Effector memory CD4-positive, alpha-beta T cell (primary cell): ENCODE measurements around the gene U2AF2.

Source experiments
- DNase-seq, 3 donors: peaks; one replicate each; pipeline ENCODE4 v3.0.0-alpha.2; 2020
- H3K27ac ChIP-seq: 2 replicates; pipeline ENCODE4 v1.7.0; 2013; ENCODE audit warnings: mild to moderate bottlenecking, low read length, moderate library complexity; ENCODE audit not compliant: insufficient read depth, poor library complexity, severe bottlenecking
- H3K27me3 ChIP-seq: replicated peaks from 2 replicates; pipeline ENCODE4 v1.7.0; 2013; ENCODE audit warnings: mild to moderate bottlenecking, low read length; ENCODE audit not compliant: insufficient read depth, control insufficient read depth, poor library complexity, severe bottlenecking
- H3K36me3 ChIP-seq: 2 replicates; pipeline ENCODE4 v1.7.0; 2013; ENCODE audit warnings: mild to moderate bottlenecking, low read length, moderate library complexity; ENCODE audit not compliant: control insufficient read depth, insufficient read depth
- H3K4me1 ChIP-seq: 2 replicates; pipeline ENCODE4 v1.7.0; 2013; ENCODE audit warnings: low read length, mild to moderate bottlenecking; ENCODE audit not compliant: control insufficient read depth, insufficient read depth, poor library complexity, severe bottlenecking
- H3K4me3 ChIP-seq: 2 replicates; pipeline ENCODE4 v1.7.0; 2013; ENCODE audit warnings: low read length, low read depth, mild to moderate bottlenecking; ENCODE audit not compliant: insufficient read depth, poor library complexity, severe bottlenecking
- H3K9me3 ChIP-seq: 2 replicates; pipeline ENCODE4 v1.7.0; 2013; ENCODE audit warnings: mild to moderate bottlenecking, low read length, moderate library complexity; ENCODE audit not compliant: control insufficient read depth

U2AF2 gene

GRCh38 chr19:55635856-55636440 lies 18.9 kb upstream of the U2AF2 start:
- no peaks in the 10 kb centered on the region for H3K27me3 ChIP-seq
- no peak for DNase-seq
- H3K4me1 ChIP-seq, result peaks cover 35% of the 10 kb centered on the region
- H3K9me3 ChIP-seq, result no peaks in the 10 kb centered on the region
- no peaks in the 10 kb centered on the region for H3K36me3 ChIP-seq
- H3K27ac ChIP-seq, result peak overlapping the region; percentile 99
- H3K4me3 ChIP-seq, result peak overlapping the region; percentile 96

- Histone ChIP-seq H3K9me3 (no peaks in the 10 kb centered on the region), H3K4me1 (peaks cover 36% of the 10 kb centered on the region), H3K36me3 (no peaks in the 10 kb centered on the region), H3K27ac (peak overlapping the region; percentile 19), H3K4me3 (no peak overlapping the region), H3K27me3 (no peaks in the 10 kb centered on the region)
- no peak for DNase-seq
These were observed 18.1 kb upstream of the U2AF2 start for GRCh38 chr19:55636723-55637122.

DNA sequence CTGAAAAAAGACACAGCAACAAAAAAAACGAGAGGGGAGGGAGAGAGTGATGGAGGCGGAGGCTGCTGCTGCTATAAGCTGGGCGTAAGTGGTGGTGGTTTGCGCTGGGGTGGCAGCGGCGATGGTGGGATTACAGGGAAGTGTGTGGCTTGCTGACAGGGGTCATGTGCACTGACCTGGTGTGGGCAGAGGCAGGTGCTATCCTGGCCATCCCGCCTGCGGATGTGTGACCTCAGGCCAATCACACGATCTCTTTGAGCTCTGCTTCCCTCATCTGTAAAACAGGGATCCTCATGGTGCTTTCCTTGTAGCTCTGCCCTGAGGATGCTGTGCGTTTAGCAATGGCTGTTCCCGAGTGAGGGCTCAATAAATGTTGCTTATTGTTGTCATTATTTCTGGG lies 17.3 kb upstream of the U2AF2 start:
- Histone ChIP-seq H3K27me3 (no peaks in the 10 kb centered on the region), H3K4me1 (peaks cover 36% of the 10 kb centered on the region), H3K27ac (peak overlapping the region; percentile 21), H3K9me3 (no peaks in the 10 kb centered on the region), H3K4me3 (no peak overlapping the region), H3K36me3 (no peaks in the 10 kb centered on the region)
- no peak for DNase-seq

DNA sequence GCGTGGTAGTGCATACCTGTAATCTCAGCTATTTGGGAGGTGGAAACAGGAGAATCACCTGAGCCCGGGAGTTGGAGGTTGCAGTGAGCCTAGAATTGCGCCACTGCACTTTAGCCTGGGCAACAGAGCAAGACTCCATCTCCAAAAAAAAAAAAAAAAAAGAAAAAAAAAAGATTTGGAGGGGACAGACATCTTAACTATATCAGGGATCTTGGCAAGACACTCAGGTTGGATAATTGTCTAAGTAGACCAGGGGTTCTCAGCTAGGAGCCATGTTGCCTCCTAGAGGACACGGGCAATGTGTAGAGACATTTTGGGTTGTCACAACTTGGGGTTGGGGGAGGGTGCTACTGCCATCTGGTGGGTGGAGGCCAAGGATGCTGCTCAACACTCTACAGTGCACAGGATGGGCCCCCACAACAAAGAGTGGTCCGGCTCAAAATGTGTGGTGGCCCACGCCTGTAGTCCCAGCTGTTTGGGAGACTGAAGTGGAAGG lies 15.9 kb upstream of the U2AF2 start:
- H3K36me3 ChIP-seq, result no peaks in the 10 kb centered on the region
- H3K27ac ChIP-seq, result no peak overlapping the region
- H3K4me1 ChIP-seq, result peaks cover 45% of the 10 kb centered on the region
- H3K9me3 ChIP-seq, result no peaks in the 10 kb centered on the region
- no peaks in the 10 kb centered on the region for H3K27me3 ChIP-seq
- no peak for DNase-seq
- no peak overlapping the region for H3K4me3 ChIP-seq

DNA sequence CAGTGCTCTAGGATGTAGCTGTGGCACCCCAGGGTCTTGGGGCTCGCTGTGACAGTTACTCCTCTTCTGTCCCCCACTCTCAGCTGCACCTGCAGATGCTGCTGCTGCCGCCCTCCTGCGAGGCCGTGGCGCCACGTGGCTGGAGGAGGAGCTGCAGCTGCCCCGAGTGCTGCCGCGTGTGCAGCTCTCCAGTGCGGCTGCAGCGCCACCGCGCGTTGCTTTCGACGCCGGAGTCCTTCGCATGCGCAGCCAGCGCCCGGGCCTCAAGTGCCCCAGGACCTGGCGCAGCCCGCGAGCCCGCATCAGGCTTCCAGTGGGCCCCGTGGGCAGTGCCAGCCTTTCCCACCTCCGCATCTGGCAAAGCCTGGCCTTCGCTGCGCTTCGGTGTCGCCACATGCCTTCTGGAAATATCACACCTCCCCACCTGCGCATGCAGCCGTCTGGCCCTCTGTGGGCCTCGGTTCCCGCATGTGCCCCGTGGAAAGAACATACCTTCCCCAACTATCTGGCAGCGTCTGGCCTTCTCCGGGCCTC lies 14.7 kb upstream of the U2AF2 start:
- Histone ChIP-seq H3K4me1 (peaks cover 55% of the 10 kb centered on the region), H3K27me3 (no peaks in the 10 kb centered on the region), H3K27ac (peak overlapping the region; percentile 84), H3K9me3 (no peaks in the 10 kb centered on the region), H3K4me3 (peak overlapping the region; percentile 76), H3K36me3 (peaks cover 5% of the 10 kb centered on the region)
- peak; percentile 55 to 61 (median 61) for DNase-seq

- Histone ChIP-seq H3K9me3 (no peaks in the 10 kb centered on the region), H3K4me1 (peaks cover 52% of the 10 kb centered on the region)
These were observed 14.0 kb upstream of the U2AF2 start, which contains the start of gene ZNF580 for GRCh38 chr19:55640577-55641425. ZNF580 (plus strand) TSS chr19:55641002; CDS start chr19:55642509, 1,507 bp downstream.

DNA sequence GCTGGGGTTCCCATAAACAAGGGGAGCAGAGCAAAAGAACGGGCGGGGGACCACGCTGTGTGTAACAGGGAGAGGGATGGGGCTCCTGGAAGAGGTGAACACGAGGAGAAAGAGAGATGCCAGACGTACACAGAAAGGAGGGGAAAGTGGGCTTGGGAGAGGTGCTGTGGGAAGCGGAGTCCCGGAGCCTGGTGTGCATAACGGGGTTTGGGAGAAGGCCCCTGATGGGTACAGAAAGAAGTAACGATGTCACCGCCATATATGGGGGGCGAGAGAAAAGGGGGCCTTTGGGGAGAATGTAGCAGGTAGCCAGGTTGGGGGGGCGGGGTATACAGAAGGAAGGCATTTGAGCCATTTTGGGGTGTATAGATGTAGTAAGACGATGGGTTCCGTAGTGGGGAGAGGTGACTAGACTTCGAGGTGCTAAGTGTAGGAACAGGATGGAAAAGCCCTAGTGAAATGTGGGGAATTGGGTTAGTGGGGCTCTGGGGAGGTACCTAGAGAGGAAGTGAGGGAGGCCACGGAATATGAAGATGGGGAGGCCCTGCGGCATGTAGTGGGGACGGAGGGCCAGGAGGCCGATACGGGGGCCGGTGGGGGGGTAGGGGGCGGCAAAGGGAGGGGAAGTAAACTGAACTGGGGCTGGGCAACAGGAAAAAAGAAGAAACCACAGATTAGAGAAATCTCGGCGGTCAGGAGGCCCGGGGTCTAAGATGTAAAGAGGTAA lies 13.2 kb upstream of the U2AF2 start:
- peaks cover 45% of the 10 kb centered on the region for H3K4me1 ChIP-seq
- H3K9me3 ChIP-seq, result no peaks in the 10 kb centered on the region
- H3K4me3 ChIP-seq, result peak overlapping the region; percentile 76
- no peak for DNase-seq
- H3K36me3 ChIP-seq, result peaks cover 9% of the 10 kb centered on the region
- H3K27me3 ChIP-seq, result no peaks in the 10 kb centered on the region
- peak overlapping the region; percentile 84 for H3K27ac ChIP-seq

More at GRCh38 chr19:55640577-55641425, 14.0 kb upstream of the U2AF2 start, which contains the start of gene ZNF580:
- H3K36me3 ChIP-seq, result peaks cover 9% of the 10 kb centered on the region
- peak within 1 kb of the TSS; percentile 84 for H3K27ac ChIP-seq
- DNase-seq, result no peak
- no peaks in the 10 kb centered on the region for H3K27me3 ChIP-seq
- H3K4me3 ChIP-seq, result peak within 1 kb of the TSS; percentile 76

GRCh38 chr19:55642153-55643002 lies 12.5 kb upstream of the U2AF2 start:
- peak overlapping the region; percentile 76 for H3K4me3 ChIP-seq
- no peaks in the 10 kb centered on the region for H3K27me3 ChIP-seq
- DNase-seq, result no peak
- H3K9me3 ChIP-seq, result no peaks in the 10 kb centered on the region
- H3K4me1 ChIP-seq, result peaks cover 39% of the 10 kb centered on the region
- peak overlapping the region; percentile 84 for H3K27ac ChIP-seq
- H3K36me3 ChIP-seq, result peaks cover 9% of the 10 kb centered on the region
